Panc1 (cell line): Measurements from ENCODE around the gene TAPBPL. TPM values are rescaled to one million over a fixed set of nuclear protein-coding genes. Genes with fewer than 3 reads are reported as not detected.

Experiments
- ATAC-seq: fragments of 200-7000 bp; cut with Tn5 transposase; 2 replicates; pipeline ENCODE4 v1.9.1; 2020; ENCODE audit warnings: mild to moderate bottlenecking, moderate library complexity
- BruUV-seq: library from RNA; stranded (reverse); fragments of 400-500 nt; replicated peaks from 2 replicates; lab custom pipeline; 2021; lab: Mats Ljungman, UMichigan
- CTCF ChIA-PET: fragments of 300-600 bp; sonication (Branson Sonifier 250); formaldehyde crosslinking; loops from one replicate; lab custom pipeline; 2022; ENCODE audit warnings: antibody characterized with exemption; lab: Charles Lee
- POLR2A ChIA-PET: fragments of 300-600 bp; sonication (Branson Sonifier 250); formaldehyde crosslinking; loops from one replicate; lab custom pipeline; 2022; ENCODE audit warnings: antibody characterized with exemption; lab: Charles Lee
- DNase-seq: peaks from one replicate; pipeline ENCODE4 v3.0.0-alpha.2; 2010; ENCODE audit warnings: low read depth, low spot score
- H3K27ac ChIP-seq: 2 replicates; pipeline ENCODE4 v1.5.1; 2011; ENCODE audit warnings: mild to moderate bottlenecking, low read length, inconsistent platforms
- H3K27me3 ChIP-seq: fragments of 200-500 bp; sonication (Bioruptor generic); 2 replicates; pipeline ENCODE4 v1.6.0; 2014; ENCODE audit warnings: low read length, inconsistent platforms; ENCODE audit not compliant: control insufficient read depth, insufficient read depth
- H3K36me3 ChIP-seq: fragments of 200-500 bp; sonication (Bioruptor generic); 2 replicates; pipeline ENCODE4 v1.5.1; 2014; ENCODE audit warnings: inconsistent platforms, mild to moderate bottlenecking, low read length, moderate library complexity; ENCODE audit not compliant: control insufficient read depth, insufficient read depth
- H3K4me1 ChIP-seq: 2 replicates; pipeline ENCODE4 v1.5.1; 2011; ENCODE audit warnings: inconsistent platforms, mild to moderate bottlenecking, low read length, moderate library complexity; ENCODE audit not compliant: control insufficient read depth, insufficient read depth
- H3K4me3 ChIP-seq, 2 experiments: 2 replicates each; pipeline ENCODE4 v1.5.1; 2011 to 2012; ENCODE audit warnings: low read depth in 2 of 2, low read length in 2 of 2, mild to moderate bottlenecking in 2 of 2, inconsistent platforms in 1 of 2, moderate library complexity in 1 of 2
- H3K9me3 ChIP-seq: fragments of 200-500 bp; sonication (Bioruptor generic); 2 replicates; pipeline ENCODE4 v1.5.1; 2014; ENCODE audit warnings: low read depth, mild to moderate bottlenecking, inconsistent platforms, low read length, moderate library complexity; ENCODE audit not compliant: control insufficient read depth, insufficient read depth
- CTCF ChIP-seq: fragments of 450-650 bp; IDR thresholded peaks from 2 replicates; pipeline ENCODE4 v1.5.1; 2017; ENCODE audit warnings: mild to moderate bottlenecking
- POLR2AphosphoS5 ChIP-seq: IDR thresholded peaks from 2 replicates; pipeline ENCODE4 v1.6.1; 2012; ENCODE audit warnings: mild to moderate bottlenecking, low read depth, low read length, moderate library complexity
- REST ChIP-seq, 2 experiments: IDR thresholded peaks; 2 replicates each; pipeline ENCODE4 v1.6.1; 2011 to 2012; ENCODE audit warnings: low read depth in 2 of 2, control low read depth in 1 of 2, low read length in 1 of 2, mild to moderate bottlenecking in 1 of 2, moderate library complexity in 1 of 2; ENCODE audit not compliant: insufficient read depth in 1 of 2
- SIN3A ChIP-seq: IDR thresholded peaks from 2 replicates; pipeline ENCODE4 v1.6.1; 2012; ENCODE audit warnings: low read depth, mild to moderate bottlenecking, low read length, moderate library complexity, borderline replicate concordance; ENCODE audit not compliant: insufficient read depth
- TCF7L2 ChIP-seq: IDR thresholded peaks from 2 replicates; pipeline ENCODE4 v1.6.1; 2011; ENCODE audit warnings: mild to moderate bottlenecking, low read depth, low read length, inconsistent platforms
- in situ Hi-C: cut with HindIII; loops from 2 replicates; pipeline ENCODE4 v1.10.0; 2016; ENCODE audit warnings: low sequenced_read_pairs, low pct_unique_long_range_greater_than_20kb
- intact Hi-C: fragments of 100-400 bp; cut with micrococcal nuclease; formaldehyde crosslinking; loops from one replicate; pipeline ENCODE4 v1.10.0; 2022; ENCODE audit not compliant: unreplicated experiment
- total RNA-seq: library from RNA; stranded (reverse); gene quantifications from one replicate; pipeline ENCODE4 v1.2.1, GENCODE V29; 2021; ENCODE audit not compliant: unreplicated experiment

The TAPBPL gene
- total RNA-seq, 1 experiment from 2014 or later = 7.8 TPM

- intact Hi-C loops (no loop called here), in situ Hi-C loops (no loop called here)
- no peak overlapping the region for H3K4me3 ChIP-seq
- H3K27me3 ChIP-seq = no peaks in the 10 kb centered on the region
- no TSS peak for BruUV-seq
- TF ChIP-seq SIN3A (no peak), REST (IDR thresholded peaks at IDR 0.05; ENCODE audit: insufficient read depth in 1 of 2, low read depth in 2 of 2, low read length in 1 of 2) (no peak)
- no peaks in the 10 kb centered on the region for H3K4me1 ChIP-seq
- no peak overlapping the region for H3K27ac ChIP-seq
- no peaks in the 10 kb centered on the region for H3K9me3 ChIP-seq
- DNase-seq (no peak), ATAC-seq (no peak)
- ChIA-PET CTCF (no interaction called here), POLR2A (interaction anchor here (0.6 to 0.7 kb wide), 2 partner anchors 27 to 263 kb away, joined by 5 to 6 read pairs; no protein-coding TSS in a partner anchor)
- H3K36me3 ChIP-seq = no peaks in the 10 kb centered on the region
These were observed 8.4 kb upstream of the TAPBPL start for GRCh38 chr12:6443361-6443983.

GRCh38 chr12:6444031-6444430, 7.8 kb upstream of the TAPBPL start:
- DNase-seq (no peak), ATAC-seq (no peak)
- no peak overlapping the region for H3K4me3 ChIP-seq
- no peaks in the 10 kb centered on the region for H3K9me3 ChIP-seq
- no peaks in the 10 kb centered on the region for H3K36me3 ChIP-seq
- no peak overlapping the region for H3K27ac ChIP-seq
- no peaks in the 10 kb centered on the region for H3K27me3 ChIP-seq
- BruUV-seq = no TSS peak
- CTCF ChIA-PET = no interaction called here
- POLR2A ChIA-PET = no interaction called here
- H3K4me1 ChIP-seq = no peaks in the 10 kb centered on the region
- intact Hi-C loops = no loop called here
- TF ChIP-seq TCF7L2 (no peak), POLR2AphosphoS5 (no peak), CTCF (no peak), REST (IDR thresholded peaks at IDR 0.05; ENCODE audit: insufficient read depth in 1 of 2, low read depth in 2 of 2, low read length in 1 of 2) (no peak), SIN3A (no peak)
- in situ Hi-C loops = no loop called here
